PC-3 (cell line): ENCODE results near the gene FOXN4.

Source experiments
- CTCF ChIP-seq: fragments of 300-600 bp; sonication (generic); conservative IDR thresholded peaks from 2 replicates; pipeline ENCODE4 v1.5.1; 2017; ENCODE audit warnings: antibody characterized with exemption, low read depth, mild to moderate bottlenecking, low read length
- EZH2 ChIP-seq: fragments of 300-600 bp; sonication (generic); IDR thresholded peaks from one replicate; pipeline ENCODE4 v1.6.1; 2017; ENCODE audit warnings: antibody characterized with exemption, mild to moderate bottlenecking, low read length; ENCODE audit not compliant: unreplicated experiment

- TF ChIP-seq EZH2 (no peak), CTCF (no peak)
These were observed 42.8 kb downstream of the FOXN4 start for GRCh38 chr12:109266106-109266879.
